GM19351 (cell line): ENCODE data around the gene NCOR1.
"Not testable (repeated sequence)": the region's sequence is repeated elsewhere in the genome, so short reads cannot be mapped to it uniquely, and the experiment has no call there.

ENCODE experiments used
- ATAC-seq: cut with Tn5 transposase; IDR thresholded peaks from one replicate; pipeline ENCODE4 v1.9.1; 2021; ENCODE audit warnings: mild to moderate bottlenecking, moderate library complexity; ENCODE audit not compliant: unreplicated experiment

Gene NCOR1

GRCh38 chr17:16215965-16216316, 607 bp upstream of the NCOR1 start:
- ATAC-seq: no peak

GRCh38 chr17:16215002-16215272, 397 bp downstream of the NCOR1 start:
- peak; percentile 46 for ATAC-seq

- ATAC-seq: no peak
These were observed 938 bp downstream of the NCOR1 start for GRCh38 chr17:16214190-16215001.

- ATAC-seq: no peak
These were observed 2.5 kb downstream of the NCOR1 start for GRCh38 chr17:16212793-16213192.

- no peak for ATAC-seq
These were observed 3.7 kb downstream of the NCOR1 start for GRCh38 chr17:16211590-16211989.

- ATAC-seq: not testable (repeated sequence)
These were observed 10.6 kb downstream of the NCOR1 start for GRCh38 chr17:16204763-16205162.

- not testable (repeated sequence) for ATAC-seq
These were observed 12.5 kb downstream of the NCOR1 start for GRCh38 chr17:16202554-16203500.

GRCh38 chr17:16201693-16202131, 13.6 kb downstream of the NCOR1 start:
- not testable (repeated sequence) for ATAC-seq

GRCh38 chr17:16199093-16199492, 16.2 kb downstream of the NCOR1 start:
- no peak for ATAC-seq

- ATAC-seq: no peak
These were observed 18.1 kb downstream of the NCOR1 start for GRCh38 chr17:16197276-16197675.

GRCh38 chr17:16194307-16194835, 21.0 kb downstream of the NCOR1 start:
- not testable (repeated sequence) for ATAC-seq

GRCh38 chr17:16191604-16192003, 23.7 kb downstream of the NCOR1 start:
- no peak for ATAC-seq

GRCh38 chr17:16190703-16191360, 24.5 kb downstream of the NCOR1 start:
- no peak for ATAC-seq

GRCh38 chr17:16189791-16190348, 25.5 kb downstream of the NCOR1 start:
- no peak for ATAC-seq

- no peak for ATAC-seq
These were observed 27.7 kb downstream of the NCOR1 start for GRCh38 chr17:16187642-16188041.

GRCh38 chr17:16181581-16181980, 33.8 kb downstream of the NCOR1 start:
- ATAC-seq: no peak

GRCh38 chr17:16178836-16179235, 36.5 kb downstream of the NCOR1 start:
- ATAC-seq: no peak

GRCh38 chr17:16171613-16172012, 43.7 kb downstream of the NCOR1 start:
- ATAC-seq: no peak

- ATAC-seq: not testable (repeated sequence)
These were observed 48.6 kb downstream of the NCOR1 start for GRCh38 chr17:16166766-16167165.

- no peak for ATAC-seq
These were observed 56.6 kb downstream of the NCOR1 start for GRCh38 chr17:16158714-16159113.

GRCh38 chr17:16155536-16155935, 59.8 kb downstream of the NCOR1 start:
- no peak for ATAC-seq
